Kidney epithelial cell (primary cell): ENCODE results near the gene SHF. TPM values are rescaled to one million over a fixed set of nuclear protein-coding genes. Genes with fewer than 3 reads are reported as not detected.

Experiments
- DNase-seq: peaks from one replicate; pipeline ENCODE4 v3.0.0-alpha.2; 2010; ENCODE audit warnings: low read depth
- H3K27me3 ChIP-seq: 2 replicates; pipeline ENCODE4 v1.6.0; 2011; ENCODE audit warnings: low read length; ENCODE audit not compliant: control insufficient read depth, insufficient read depth
- H3K36me3 ChIP-seq: 2 replicates; pipeline ENCODE4 v1.5.1; 2011; ENCODE audit warnings: low read length; ENCODE audit not compliant: control insufficient read depth, insufficient read depth
- H3K4me3 ChIP-seq: 2 replicates; pipeline ENCODE4 v1.5.1; 2011; ENCODE audit warnings: low read depth, mild to moderate bottlenecking, control low read depth, low read length
- total RNA-seq: library from RNA; depleted of rRNA; stranded (reverse); fragments of >200 nt; gene quantifications from 2 replicates; pipeline ENCODE4 v1.2.3, GENCODE V29; 2015
- TF ChIP-seq, protein P1 (sequence below): IDR thresholded peaks from 2 replicates; pipeline ENCODE4 v1.5.1; 2011; ENCODE audit warnings: mild to moderate bottlenecking, moderate library complexity, low read length, control low read depth, inconsistent platforms; ENCODE audit not compliant: insufficient read depth, poor library complexity, severe bottlenecking

The SHF gene
- total RNA-seq, 1 donor from 2014 or later = 1.6 TPM

DNA sequence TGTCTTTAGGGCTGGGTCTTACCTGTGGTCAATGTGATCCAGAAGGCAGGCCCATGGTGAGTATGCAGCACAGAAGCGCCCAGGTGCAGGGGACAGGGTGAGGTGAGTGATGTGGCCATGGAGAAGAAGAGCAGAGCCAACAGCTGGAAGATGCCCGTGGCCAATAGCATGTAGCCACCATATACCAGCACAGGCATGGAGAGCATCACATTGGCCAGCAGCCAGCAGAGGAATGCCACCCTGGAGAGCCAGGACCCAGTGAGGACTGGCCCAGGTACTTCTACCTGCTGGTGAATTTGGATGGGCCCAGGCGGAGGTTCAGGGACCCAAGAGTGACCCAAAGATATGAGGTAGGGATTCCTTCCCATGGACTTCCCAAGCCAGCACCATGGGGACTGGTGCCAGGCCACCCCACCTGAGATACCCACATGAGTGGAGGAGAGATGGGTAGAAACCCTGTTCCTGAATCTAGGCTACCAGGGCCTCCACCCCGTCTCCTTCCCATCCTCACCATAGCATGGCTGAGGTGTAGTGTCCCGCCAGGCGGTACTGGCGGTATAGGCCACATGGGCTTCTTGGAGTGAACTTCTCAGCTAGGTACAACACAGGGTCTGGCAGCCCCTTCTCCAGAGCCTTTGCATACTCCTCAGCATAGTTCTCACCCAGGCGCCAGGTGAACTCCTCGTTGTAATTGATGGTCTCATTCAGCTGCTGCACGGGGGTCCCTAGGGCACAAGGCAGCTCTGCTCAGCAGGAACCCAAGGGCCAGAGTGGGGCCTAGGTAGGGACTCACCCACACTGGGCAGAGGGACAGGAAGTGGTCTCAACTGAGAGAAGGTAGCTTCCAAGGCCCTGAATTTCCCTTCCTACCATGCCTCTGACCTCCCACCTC is 67.4 kb downstream of the SHF start:
- no peak for DNase-seq
- Histone ChIP-seq H3K4me3 (no peak overlapping the region), H3K27me3 (peaks cover 29% of the 10 kb centered on the region), H3K36me3 (no peaks in the 10 kb centered on the region)
- TF ChIP-seq, protein P1, sequence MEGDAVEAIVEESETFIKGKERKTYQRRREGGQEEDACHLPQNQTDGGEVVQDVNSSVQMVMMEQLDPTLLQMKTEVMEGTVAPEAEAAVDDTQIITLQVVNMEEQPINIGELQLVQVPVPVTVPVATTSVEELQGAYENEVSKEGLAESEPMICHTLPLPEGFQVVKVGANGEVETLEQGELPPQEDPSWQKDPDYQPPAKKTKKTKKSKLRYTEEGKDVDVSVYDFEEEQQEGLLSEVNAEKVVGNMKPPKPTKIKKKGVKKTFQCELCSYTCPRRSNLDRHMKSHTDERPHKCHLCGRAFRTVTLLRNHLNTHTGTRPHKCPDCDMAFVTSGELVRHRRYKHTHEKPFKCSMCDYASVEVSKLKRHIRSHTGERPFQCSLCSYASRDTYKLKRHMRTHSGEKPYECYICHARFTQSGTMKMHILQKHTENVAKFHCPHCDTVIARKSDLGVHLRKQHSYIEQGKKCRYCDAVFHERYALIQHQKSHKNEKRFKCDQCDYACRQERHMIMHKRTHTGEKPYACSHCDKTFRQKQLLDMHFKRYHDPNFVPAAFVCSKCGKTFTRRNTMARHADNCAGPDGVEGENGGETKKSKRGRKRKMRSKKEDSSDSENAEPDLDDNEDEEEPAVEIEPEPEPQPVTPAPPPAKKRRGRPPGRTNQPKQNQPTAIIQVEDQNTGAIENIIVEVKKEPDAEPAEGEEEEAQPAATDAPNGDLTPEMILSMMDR = no peak

DNA sequence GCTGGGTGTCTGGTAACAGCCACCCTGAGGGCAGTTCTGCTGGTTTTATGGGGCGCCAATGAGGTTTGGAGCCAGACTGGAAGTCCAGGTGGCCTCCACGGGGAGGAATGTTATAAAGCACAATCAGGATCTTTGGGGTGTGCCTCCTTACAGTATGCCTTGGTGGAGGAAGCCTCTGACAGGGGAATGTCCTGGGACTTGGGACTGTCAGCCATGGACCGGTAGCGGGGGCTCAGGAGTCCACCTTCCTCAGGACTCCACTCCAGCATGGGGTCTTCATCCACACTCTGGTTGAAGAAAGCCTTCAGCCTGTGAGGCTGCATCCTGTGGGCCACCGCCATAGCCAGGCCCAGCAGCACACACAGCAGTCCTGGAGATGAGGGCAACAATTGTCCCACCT is 68.8 kb downstream of the SHF start:
- DNase-seq = no peak
- Histone ChIP-seq H3K27me3 (peaks cover 38% of the 10 kb centered on the region), H3K4me3 (no peak overlapping the region), H3K36me3 (no peaks in the 10 kb centered on the region)
- TF ChIP-seq, protein P1 = no peak

DNA sequence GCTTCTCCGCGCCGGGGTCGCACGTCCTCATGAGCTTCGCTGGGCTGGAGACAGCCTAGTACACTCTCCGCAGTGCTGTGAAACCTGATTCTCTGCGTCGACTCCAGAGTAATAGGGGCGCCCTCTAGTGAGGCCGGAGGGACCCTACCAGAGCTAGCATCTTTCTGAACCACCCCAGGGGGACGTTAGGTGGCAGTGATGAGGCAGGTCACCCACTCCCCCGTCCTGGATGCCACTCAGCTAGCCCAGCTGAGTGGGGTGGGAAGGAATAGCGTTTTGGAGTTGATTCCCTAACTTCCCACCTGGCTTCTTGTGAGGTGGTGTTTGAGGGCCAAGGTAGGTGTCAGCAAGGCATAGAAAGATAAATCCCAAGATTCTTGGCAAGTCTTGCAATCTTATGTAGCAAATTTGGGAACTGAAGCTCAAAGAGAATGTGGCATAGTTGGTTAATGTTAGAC is 69.6 kb downstream of the SHF start:
- peak; percentile 53 for DNase-seq
- Histone ChIP-seq H3K4me3 (no peak overlapping the region), H3K27me3 (peaks cover 47% of the 10 kb centered on the region), H3K36me3 (no peaks in the 10 kb centered on the region)
- TF ChIP-seq, protein P1 = peak; percentile 100

- DNase-seq = no peak
- Histone ChIP-seq H3K36me3 (no peaks in the 10 kb centered on the region), H3K27me3 (peaks cover 53% of the 10 kb centered on the region), H3K4me3 (no peak overlapping the region)
- TF ChIP-seq, protein P1 = no peak
Measured at GRCh38 chr15:45117308-45118130, 70.2 kb downstream of the SHF start.

Other genes with a start within 250 kb of the SHF start
- gene TERB2, start 231.3 kb downstream of the SHF start, total RNA-seq = not detected in 2 replicates
- 30.2 and 44.0 TPM in 2 replicates for gene SORD, start 164.8 kb downstream of the SHF start, total RNA-seq
- gene DUOX2, start 73.8 kb downstream of the SHF start, total RNA-seq = 0.08 and 0.14 TPM in 2 replicates
- gene DUOXA2, start 73.6 kb downstream of the SHF start, total RNA-seq = not detected in 2 replicates
- gene DUOXA1, start 58.1 kb downstream of the SHF start, total RNA-seq = 0.27 TPM in 1 of 2 replicates, not detected in the other
- 4.1 and 6.6 TPM in 2 replicates for gene DUOX1, start 58.0 kb downstream of the SHF start, total RNA-seq
- gene SLC28A2, start 64.3 kb upstream of the SHF start, total RNA-seq = not detected in 2 replicates
- 8.7 and 12.1 TPM in 2 replicates for gene GATM, start 190.6 kb upstream of the SHF start, total RNA-seq